NCI-H2227 treated with DMSO at 0.1 percent for 48 hours (cell line): ENCODE measurements around the gene FAM237A.

ENCODE experiments used
- DNase-seq: peaks from one replicate; lab custom pipeline; 2025; lab: John Stamatoyannopoulos, UW

FAM237A gene

GRCh38 chr2:206642075-206643025, at the start of gene FAM237A:
Gene FAM237A (plus strand): TSS chr2:206642487. CDS start chr2:206644237, 1,750 bp downstream.
- DNase-seq: peak; percentile 57

GRCh38 chr2:206597717-206598218, 44.5 kb upstream of the FAM237A start:
- no peak for DNase-seq

- DNase-seq: no peak
Measured at GRCh38 chr2:206603243-206603642, 39.0 kb upstream of the FAM237A start.

GRCh38 chr2:206610451-206610850, 31.8 kb upstream of the FAM237A start:
- DNase-seq: no peak

- no peak for DNase-seq
Measured at GRCh38 chr2:206611191-206611590, 31.1 kb upstream of the FAM237A start.

GRCh38 chr2:206611736-206612135, 30.6 kb upstream of the FAM237A start:
- no peak for DNase-seq

- DNase-seq: no peak
Measured at GRCh38 chr2:206614811-206615210, 27.5 kb upstream of the FAM237A start.

- no peak for DNase-seq
Measured at GRCh38 chr2:206615417-206616089, 26.7 kb upstream of the FAM237A start.

GRCh38 chr2:206616151-206616550, 26.1 kb upstream of the FAM237A start:
- no peak for DNase-seq

- DNase-seq: no peak
Measured at GRCh38 chr2:206619011-206619410, 23.3 kb upstream of the FAM237A start.

- DNase-seq: no peak
Measured at GRCh38 chr2:206626108-206626507, 16.2 kb upstream of the FAM237A start.

- DNase-seq: no peak
Measured at GRCh38 chr2:206627632-206628031, 14.7 kb upstream of the FAM237A start.

GRCh38 chr2:206631340-206631739, 10.9 kb upstream of the FAM237A start:
- no peak for DNase-seq

GRCh38 chr2:206635015-206635414, 7.3 kb upstream of the FAM237A start:
- no peak for DNase-seq

GRCh38 chr2:206639636-206640035, 2.7 kb upstream of the FAM237A start:
- no peak for DNase-seq

- DNase-seq: no peak
Measured at GRCh38 chr2:206641226-206641625, 1.1 kb upstream of the FAM237A start.

GRCh38 chr2:206647985-206648384, 5.7 kb downstream of the FAM237A start:
- no peak for DNase-seq

- no peak for DNase-seq
Measured at GRCh38 chr2:206657087-206657486, 14.8 kb downstream of the FAM237A start.

- DNase-seq: no peak
Measured at GRCh38 chr2:206665251-206665650, 23.0 kb downstream of the FAM237A start.

- DNase-seq: no peak
Measured at GRCh38 chr2:206670531-206671319, 28.4 kb downstream of the FAM237A start.

GRCh38 chr2:206683546-206683945, 41.3 kb downstream of the FAM237A start:
- no peak for DNase-seq

- no peak for DNase-seq
Measured at GRCh38 chr2:206688453-206688852, 46.2 kb downstream of the FAM237A start.
